ENCODE measurements around the gene DEGS1.

DNA sequence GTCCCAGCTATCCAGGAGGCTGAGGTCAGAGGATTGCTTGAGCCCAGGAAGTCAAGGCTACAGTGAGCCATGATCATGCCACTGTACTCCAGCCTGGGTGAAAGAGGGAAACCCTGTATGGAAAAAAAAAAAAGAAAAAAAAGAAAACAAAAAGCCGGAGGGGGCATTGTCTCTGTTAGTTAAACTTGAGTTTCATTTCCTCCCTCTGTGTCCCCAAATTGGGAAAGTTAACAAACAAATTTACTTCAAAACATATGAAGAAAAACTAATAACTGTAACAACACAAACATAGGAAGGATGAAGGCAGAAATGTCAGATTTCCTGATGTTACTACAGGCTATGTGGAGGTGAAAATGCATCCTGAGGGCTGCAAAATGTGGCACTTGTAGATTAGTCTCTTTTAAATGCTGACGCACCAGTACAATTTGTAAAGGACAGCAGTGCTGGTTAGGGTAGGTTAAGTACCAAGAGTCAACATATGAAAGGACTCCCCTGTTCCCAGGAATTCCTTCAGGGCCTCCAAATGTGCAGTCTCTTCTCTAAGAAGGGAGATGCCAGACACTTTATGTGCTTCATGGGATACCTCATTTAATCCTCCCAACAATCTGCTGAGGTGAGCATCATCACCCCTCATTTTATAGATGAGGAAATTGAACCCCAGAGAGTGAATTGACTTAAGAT, 52.9 kb downstream of the DEGS1 start:
- TF ChIP-seq, protein P1, sequence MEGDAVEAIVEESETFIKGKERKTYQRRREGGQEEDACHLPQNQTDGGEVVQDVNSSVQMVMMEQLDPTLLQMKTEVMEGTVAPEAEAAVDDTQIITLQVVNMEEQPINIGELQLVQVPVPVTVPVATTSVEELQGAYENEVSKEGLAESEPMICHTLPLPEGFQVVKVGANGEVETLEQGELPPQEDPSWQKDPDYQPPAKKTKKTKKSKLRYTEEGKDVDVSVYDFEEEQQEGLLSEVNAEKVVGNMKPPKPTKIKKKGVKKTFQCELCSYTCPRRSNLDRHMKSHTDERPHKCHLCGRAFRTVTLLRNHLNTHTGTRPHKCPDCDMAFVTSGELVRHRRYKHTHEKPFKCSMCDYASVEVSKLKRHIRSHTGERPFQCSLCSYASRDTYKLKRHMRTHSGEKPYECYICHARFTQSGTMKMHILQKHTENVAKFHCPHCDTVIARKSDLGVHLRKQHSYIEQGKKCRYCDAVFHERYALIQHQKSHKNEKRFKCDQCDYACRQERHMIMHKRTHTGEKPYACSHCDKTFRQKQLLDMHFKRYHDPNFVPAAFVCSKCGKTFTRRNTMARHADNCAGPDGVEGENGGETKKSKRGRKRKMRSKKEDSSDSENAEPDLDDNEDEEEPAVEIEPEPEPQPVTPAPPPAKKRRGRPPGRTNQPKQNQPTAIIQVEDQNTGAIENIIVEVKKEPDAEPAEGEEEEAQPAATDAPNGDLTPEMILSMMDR (conservative IDR thresholded peaks at IDR 0.05; ENCODE audit: low read depth, low read length) = no peak
- TF ChIP-seq MXI1 (IDR thresholded peaks at IDR 0.05; ENCODE audit: borderline replicate concordance, low read depth, low read length) (no peak), MAFK (IDR thresholded peaks at IDR 0.05; ENCODE audit: low read depth, low read length) (no peak), POLR2A (IDR thresholded peaks at IDR 0.05; ENCODE audit: low read depth, low read length) (no peak), RCOR1 (IDR thresholded peaks at IDR 0.05; ENCODE audit: insufficient replicate concordance, low read length) (no peak), SMC3 (IDR thresholded peaks at IDR 0.05; ENCODE audit: low read depth, low read length) (no peak)
- TF ChIP-seq, protein P2, sequence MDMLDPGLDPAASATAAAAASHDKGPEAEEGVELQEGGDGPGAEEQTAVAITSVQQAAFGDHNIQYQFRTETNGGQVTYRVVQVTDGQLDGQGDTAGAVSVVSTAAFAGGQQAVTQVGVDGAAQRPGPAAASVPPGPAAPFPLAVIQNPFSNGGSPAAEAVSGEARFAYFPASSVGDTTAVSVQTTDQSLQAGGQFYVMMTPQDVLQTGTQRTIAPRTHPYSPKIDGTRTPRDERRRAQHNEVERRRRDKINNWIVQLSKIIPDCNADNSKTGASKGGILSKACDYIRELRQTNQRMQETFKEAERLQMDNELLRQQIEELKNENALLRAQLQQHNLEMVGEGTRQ (IDR thresholded peaks at IDR 0.05; ENCODE audit: low read depth, low read length) = no peak

Data from IMR-90 (cell line).